Gastroesophageal sphincter (tissue), 3 donors: Measurements from ENCODE around the gene PHRF1.

Experiments
- POLR2A ChIP-seq, 2 donors: fragments of 450-650 bp; IDR thresholded peaks; one replicate each; pipeline ENCODE4 v1.6.1; 2017; ENCODE audit warnings: antibody characterized with exemption in 2 of 2, mild to moderate bottlenecking in 2 of 2, moderate library complexity in 1 of 2
- POLR2AphosphoS5 ChIP-seq: sonication (generic); formaldehyde crosslinking; IDR thresholded peaks from one replicate; pipeline ENCODE4 v1.6.1; 2017; ENCODE audit warnings: antibody characterized with exemption
- TF ChIP-seq, protein P1 (sequence below), 4 experiments: fragments of 200-600 bp in 2 of 4; fragments of 450-650 bp in 2 of 4; sonication (generic) in 1 of 4; IDR thresholded peaks; one replicate each; pipeline ENCODE4 v1.5.1; 2017 to 2019; ENCODE audit warnings: antibody characterized with exemption in 4 of 4, mild to moderate bottlenecking in 2 of 4, moderate library complexity in 2 of 4

DNA sequence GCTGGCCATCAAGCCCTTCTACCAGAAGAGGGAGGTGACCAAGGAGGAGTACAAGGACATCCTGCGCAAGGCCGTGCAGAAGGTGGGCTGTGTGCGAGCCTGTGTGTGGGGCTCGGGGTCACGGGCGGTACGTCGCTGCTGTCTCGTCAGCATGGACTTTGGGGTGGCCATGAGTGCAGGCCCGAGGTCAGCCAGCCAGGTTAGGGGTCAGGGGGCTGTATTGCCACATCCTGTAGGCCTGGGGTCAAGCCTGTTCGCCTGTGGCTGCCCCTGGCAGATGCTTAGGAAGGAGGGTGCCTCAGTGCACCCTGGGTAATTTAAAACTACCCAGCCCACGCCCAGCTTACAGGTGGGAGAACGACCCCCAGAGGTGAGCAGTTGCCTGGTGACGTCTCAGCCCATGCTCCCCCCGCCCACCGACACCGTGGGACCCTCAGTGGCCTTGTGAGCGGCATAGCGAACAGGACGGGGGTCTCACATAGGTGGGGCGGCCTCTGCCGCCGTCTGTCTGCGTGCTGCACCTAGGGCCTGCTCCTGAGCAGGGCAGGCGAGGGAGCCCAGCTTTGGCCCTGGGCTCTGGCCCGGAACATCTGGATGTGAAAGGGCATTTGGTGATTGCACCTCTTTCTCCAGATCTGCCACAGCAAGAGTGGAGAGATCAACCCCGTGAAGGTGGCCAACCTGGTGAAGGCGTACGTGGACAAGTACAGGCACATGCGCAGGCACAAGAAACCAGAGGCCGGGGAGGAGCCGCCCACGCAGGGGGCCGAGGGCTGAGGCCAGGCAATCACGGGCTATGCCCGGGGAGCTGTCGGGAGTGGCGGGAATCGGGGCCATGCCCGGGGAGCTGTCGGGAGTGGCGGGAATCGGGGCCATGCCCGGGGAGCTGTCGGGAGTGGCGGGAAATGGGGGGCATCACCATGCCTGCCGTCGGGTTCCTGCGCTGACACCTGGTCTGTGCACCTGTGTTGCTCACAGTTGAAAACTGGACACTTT is 35.0 kb downstream of the PHRF1 start:
- TF ChIP-seq POLR2A (IDR thresholded peaks at IDR 0.05) (no peak), POLR2AphosphoS5 (no peak)
- TF ChIP-seq, protein P1, sequence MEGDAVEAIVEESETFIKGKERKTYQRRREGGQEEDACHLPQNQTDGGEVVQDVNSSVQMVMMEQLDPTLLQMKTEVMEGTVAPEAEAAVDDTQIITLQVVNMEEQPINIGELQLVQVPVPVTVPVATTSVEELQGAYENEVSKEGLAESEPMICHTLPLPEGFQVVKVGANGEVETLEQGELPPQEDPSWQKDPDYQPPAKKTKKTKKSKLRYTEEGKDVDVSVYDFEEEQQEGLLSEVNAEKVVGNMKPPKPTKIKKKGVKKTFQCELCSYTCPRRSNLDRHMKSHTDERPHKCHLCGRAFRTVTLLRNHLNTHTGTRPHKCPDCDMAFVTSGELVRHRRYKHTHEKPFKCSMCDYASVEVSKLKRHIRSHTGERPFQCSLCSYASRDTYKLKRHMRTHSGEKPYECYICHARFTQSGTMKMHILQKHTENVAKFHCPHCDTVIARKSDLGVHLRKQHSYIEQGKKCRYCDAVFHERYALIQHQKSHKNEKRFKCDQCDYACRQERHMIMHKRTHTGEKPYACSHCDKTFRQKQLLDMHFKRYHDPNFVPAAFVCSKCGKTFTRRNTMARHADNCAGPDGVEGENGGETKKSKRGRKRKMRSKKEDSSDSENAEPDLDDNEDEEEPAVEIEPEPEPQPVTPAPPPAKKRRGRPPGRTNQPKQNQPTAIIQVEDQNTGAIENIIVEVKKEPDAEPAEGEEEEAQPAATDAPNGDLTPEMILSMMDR (IDR thresholded peaks at IDR 0.05): no peak
